Measurements from ENCODE around the gene ZNF10.

Gene ZNF10

GRCh38 chr12:133130038-133130807 lies at the start of gene ZNF10, which contains the start of gene ZNF891:
Gene ZNF10 (plus strand): TSS chr12:133130627. CDS start chr12:133144493, 13,866 bp downstream.
Gene ZNF891 (minus strand): TSS chr12:133130274. CDS start chr12:133121918, 8,356 bp downstream.
- DNase-seq = peak; percentile 61

GRCh38 chr12:133081159-133081780 lies 49.2 kb upstream of the ZNF10 start:
- no peak for DNase-seq

GRCh38 chr12:133083345-133083744 lies 47.1 kb upstream of the ZNF10 start:
- DNase-seq = no peak

- DNase-seq = no peak
Measured at GRCh38 chr12:133105620-133106019, 24.8 kb upstream of the ZNF10 start.

- no peak for DNase-seq
Measured at GRCh38 chr12:133106253-133106652, 24.2 kb upstream of the ZNF10 start.

- no peak for DNase-seq
Measured at GRCh38 chr12:133107121-133107520, 23.3 kb upstream of the ZNF10 start.

- DNase-seq = no peak
Measured at GRCh38 chr12:133108150-133108549, 22.3 kb upstream of the ZNF10 start.

GRCh38 chr12:133120385-133121191 lies 9.8 kb upstream of the ZNF10 start:
- no peak for DNase-seq

GRCh38 chr12:133124674-133125073 lies 5.8 kb upstream of the ZNF10 start:
- DNase-seq = no peak

- no peak for DNase-seq
Measured at GRCh38 chr12:133129368-133130037, 924 bp upstream of the ZNF10 start.

GRCh38 chr12:133130808-133131128 lies 341 bp downstream of the ZNF10 start:
- no peak for DNase-seq

- DNase-seq = no peak
Measured at GRCh38 chr12:133135747-133136146, 5.3 kb downstream of the ZNF10 start.

GRCh38 chr12:133145981-133146380 lies 15.6 kb downstream of the ZNF10 start:
- DNase-seq = no peak

- DNase-seq = no peak
Measured at GRCh38 chr12:133156125-133156690, 25.8 kb downstream of the ZNF10 start.

- DNase-seq = no peak
Measured at GRCh38 chr12:133165776-133166175, 35.3 kb downstream of the ZNF10 start.

GRCh38 chr12:133172491-133172890 lies 42.1 kb downstream of the ZNF10 start:
- DNase-seq = no peak

- no peak for DNase-seq
Measured at GRCh38 chr12:133174901-133175300, 44.5 kb downstream of the ZNF10 start.

GRCh38 chr12:133180669-133181068 lies 50.2 kb downstream of the ZNF10 start:
- DNase-seq = no peak

- peak; percentile 54 for DNase-seq
Measured at GRCh38 chr12:133181238-133181959, 51.0 kb downstream of the ZNF10 start, which contains the start of gene ZNF268. Gene ZNF268 (plus strand): TSS chr12:133181495. CDS start chr12:133181998, 503 bp downstream.

GRCh38 chr12:133190176-133190575 lies 59.7 kb downstream of the ZNF10 start:
- DNase-seq = no peak

- no peak for DNase-seq
Measured at GRCh38 chr12:133192847-133193246, 62.4 kb downstream of the ZNF10 start.

- no peak for DNase-seq
Measured at GRCh38 chr12:133201888-133202287, 71.5 kb downstream of the ZNF10 start.
